IMR-90 (cell line): Measurements from ENCODE around the gene PTPRC.

Experiments
- CEBPB ChIP-seq: IDR thresholded peaks from 2 replicates; pipeline ENCODE4 v1.6.1; 2012; ENCODE audit warnings: low read depth, low read length, improper control_type of control experiment
- CTCF ChIP-seq: conservative IDR thresholded peaks from 2 replicates; pipeline ENCODE4 v1.5.1; 2012; ENCODE audit warnings: mild to moderate bottlenecking, low read depth, low read length, improper control_type of control experiment
- POLR2A ChIP-seq: IDR thresholded peaks from 2 replicates; pipeline ENCODE4 v1.6.1; 2012; ENCODE audit warnings: mild to moderate bottlenecking, low read depth, low read length
- RAD21 ChIP-seq: IDR thresholded peaks from 2 replicates; pipeline ENCODE4 v1.6.1; 2012; ENCODE audit warnings: low read length, improper control_type of control experiment
- RFX5 ChIP-seq: IDR thresholded peaks from 2 replicates; pipeline ENCODE4 v1.8.0; 2012; ENCODE audit warnings: low read depth, mild to moderate bottlenecking, low read length, moderate library complexity

GRCh38 chr1:198681252-198681651 is 42.4 kb downstream of the PTPRC start:
- TF ChIP-seq CTCF (no peak), CEBPB (no peak), RAD21 (no peak), RFX5 (no peak), POLR2A (no peak)
